Suprapubic skin (tissue), 4 donors: Measurements from ENCODE around the gene C3orf20. TPM values are rescaled to one million over a fixed set of nuclear protein-coding genes. Genes with fewer than 3 reads are reported as not detected.

ENCODE experiments used
- DNase-seq, 2 donors: peaks; one replicate each; pipeline ENCODE4 v3.0.0-alpha.2; 2019; ENCODE audit warnings: low spot score in 2 of 2
- H3K27ac ChIP-seq: fragments of 200-600 bp; sonication (generic); one replicate; pipeline ENCODE4 v1.5.1; 2019
- H3K27me3 ChIP-seq: fragments of 200-600 bp; sonication (generic); one replicate; pipeline ENCODE4 v1.5.1; 2019
- H3K36me3 ChIP-seq: fragments of 200-600 bp; sonication (generic); one replicate; pipeline ENCODE4 v1.5.1; 2019
- H3K4me1 ChIP-seq: fragments of 200-600 bp; sonication (generic); one replicate; pipeline ENCODE4 v1.5.1; 2019
- H3K4me3 ChIP-seq: fragments of 200-600 bp; sonication (generic); one replicate; pipeline ENCODE4 v1.5.1; 2019; ENCODE audit warnings: mild to moderate bottlenecking
- H3K9me3 ChIP-seq: fragments of 200-600 bp; sonication (generic); one replicate; pipeline ENCODE4 v1.5.1; 2019
- EP300 ChIP-seq: sonication (generic); formaldehyde crosslinking; IDR thresholded peaks from one replicate; pipeline ENCODE4 v1.6.1; 2017; ENCODE audit warnings: antibody characterized with exemption
- POLR2A ChIP-seq, 2 donors: fragments of 450-650 bp; IDR thresholded peaks; one replicate each; pipeline ENCODE4 v1.6.1; 2017; ENCODE audit warnings: antibody characterized with exemption in 2 of 2, mild to moderate bottlenecking in 2 of 2, moderate library complexity in 2 of 2
- POLR2AphosphoS5 ChIP-seq, 3 donors: sonication (generic); formaldehyde crosslinking; IDR thresholded peaks; one replicate each; pipeline ENCODE4 v1.6.1; 2017; ENCODE audit warnings: antibody characterized with exemption in 3 of 3
- WGBS: methylation state at CpG from one replicate; pipeline ENCODE4 v1.1.5; 2018; 5-methylcytosine and 5-hydroxymethylcytosine counted together
- total RNA-seq, 4 donors: library from RNA; depleted of rRNA; stranded (reverse); fragments of >200 nt; gene quantifications; one replicate each; pipeline ENCODE4 v1.1.0, GENCODE V29; 2016
- TF ChIP-seq, protein P1 (sequence below), 2 donors: fragments of 200-600 bp in 1 of 2; fragments of 450-650 bp in 1 of 2; sonication (generic) in 1 of 2; IDR thresholded peaks; one replicate each; pipeline ENCODE4 v1.5.1; 2016 to 2019; ENCODE audit warnings: antibody characterized with exemption in 2 of 2, mild to moderate bottlenecking in 1 of 2, moderate library complexity in 1 of 2

The C3orf20 gene
- total RNA-seq, 4 donors from 2014 or later: 0.21 TPM; not detected in 3

DNA sequence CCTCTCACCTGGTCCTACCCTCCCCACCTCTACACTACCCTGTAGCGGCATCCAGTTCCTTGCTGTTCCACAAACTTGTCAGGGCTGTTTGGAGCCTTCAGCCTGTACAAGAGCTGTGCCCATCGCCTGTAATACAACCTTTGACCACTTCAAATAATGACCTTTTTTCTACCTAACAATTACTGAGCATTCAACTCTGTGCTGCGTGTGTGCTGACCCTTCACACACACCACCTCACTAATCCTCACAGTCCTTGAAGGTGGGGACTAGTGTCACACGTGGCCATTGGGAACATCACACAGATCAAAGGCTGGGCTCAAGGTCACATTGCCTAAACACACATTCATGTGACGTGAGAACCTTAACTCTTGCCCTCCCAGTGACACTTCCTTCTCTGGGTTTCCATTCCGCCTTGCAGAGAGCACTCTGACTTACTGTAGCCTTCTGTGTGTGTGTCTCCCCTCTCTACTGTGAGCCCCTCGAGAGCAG is 3.1 kb downstream of the C3orf20 start:
- H3K4me3 ChIP-seq: no peak overlapping the region
- no peak for DNase-seq
- peaks cover 1% of the 10 kb centered on the region for H3K36me3 ChIP-seq
- H3K9me3 ChIP-seq: no peaks in the 10 kb centered on the region
- WGBS: 70% methylated on average over 7 of the region's 7 CpGs
- no peaks in the 10 kb centered on the region for H3K27me3 ChIP-seq
- no peaks in the 10 kb centered on the region for H3K4me1 ChIP-seq
- TF ChIP-seq, protein P1, sequence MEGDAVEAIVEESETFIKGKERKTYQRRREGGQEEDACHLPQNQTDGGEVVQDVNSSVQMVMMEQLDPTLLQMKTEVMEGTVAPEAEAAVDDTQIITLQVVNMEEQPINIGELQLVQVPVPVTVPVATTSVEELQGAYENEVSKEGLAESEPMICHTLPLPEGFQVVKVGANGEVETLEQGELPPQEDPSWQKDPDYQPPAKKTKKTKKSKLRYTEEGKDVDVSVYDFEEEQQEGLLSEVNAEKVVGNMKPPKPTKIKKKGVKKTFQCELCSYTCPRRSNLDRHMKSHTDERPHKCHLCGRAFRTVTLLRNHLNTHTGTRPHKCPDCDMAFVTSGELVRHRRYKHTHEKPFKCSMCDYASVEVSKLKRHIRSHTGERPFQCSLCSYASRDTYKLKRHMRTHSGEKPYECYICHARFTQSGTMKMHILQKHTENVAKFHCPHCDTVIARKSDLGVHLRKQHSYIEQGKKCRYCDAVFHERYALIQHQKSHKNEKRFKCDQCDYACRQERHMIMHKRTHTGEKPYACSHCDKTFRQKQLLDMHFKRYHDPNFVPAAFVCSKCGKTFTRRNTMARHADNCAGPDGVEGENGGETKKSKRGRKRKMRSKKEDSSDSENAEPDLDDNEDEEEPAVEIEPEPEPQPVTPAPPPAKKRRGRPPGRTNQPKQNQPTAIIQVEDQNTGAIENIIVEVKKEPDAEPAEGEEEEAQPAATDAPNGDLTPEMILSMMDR (IDR thresholded peaks at IDR 0.05): no peak
- TF ChIP-seq POLR2A (IDR thresholded peaks at IDR 0.05) (no peak), POLR2AphosphoS5 (IDR thresholded peaks at IDR 0.05) (no peak), EP300 (no peak)
- no peak overlapping the region for H3K27ac ChIP-seq

DNA sequence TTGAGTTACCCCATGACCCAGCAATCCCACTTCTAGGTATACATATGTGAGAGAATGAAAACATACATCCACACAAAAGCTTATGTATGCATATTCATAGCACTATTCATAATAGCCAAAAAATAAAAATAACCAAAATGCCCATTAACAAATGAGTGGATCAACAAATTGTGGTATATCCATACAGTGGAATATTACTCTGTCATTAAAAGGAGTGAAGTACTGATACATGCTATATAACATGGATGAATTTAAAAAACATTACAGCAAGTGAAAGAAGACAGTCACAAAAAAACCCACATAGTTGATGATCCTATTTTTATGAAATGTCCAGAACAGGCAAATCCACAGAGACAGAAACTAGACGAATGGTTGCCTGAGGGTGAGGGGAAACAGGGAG is 5.2 kb downstream of the C3orf20 start:
- Histone ChIP-seq H3K9me3 (no peaks in the 10 kb centered on the region), H3K27me3 (no peaks in the 10 kb centered on the region), H3K4me1 (no peaks in the 10 kb centered on the region), H3K4me3 (no peak overlapping the region), H3K27ac (no peak overlapping the region), H3K36me3 (no peaks in the 10 kb centered on the region)
- DNase-seq: no peak
- TF ChIP-seq POLR2A (IDR thresholded peaks at IDR 0.05): no peak
- TF ChIP-seq EP300: no peak
- no peak for TF ChIP-seq POLR2AphosphoS5 (IDR thresholded peaks at IDR 0.05)
- TF ChIP-seq, protein P1 (IDR thresholded peaks at IDR 0.05): no peak
- WGBS: 95% methylated on average over 1 of the region's 1 CpG

DNA sequence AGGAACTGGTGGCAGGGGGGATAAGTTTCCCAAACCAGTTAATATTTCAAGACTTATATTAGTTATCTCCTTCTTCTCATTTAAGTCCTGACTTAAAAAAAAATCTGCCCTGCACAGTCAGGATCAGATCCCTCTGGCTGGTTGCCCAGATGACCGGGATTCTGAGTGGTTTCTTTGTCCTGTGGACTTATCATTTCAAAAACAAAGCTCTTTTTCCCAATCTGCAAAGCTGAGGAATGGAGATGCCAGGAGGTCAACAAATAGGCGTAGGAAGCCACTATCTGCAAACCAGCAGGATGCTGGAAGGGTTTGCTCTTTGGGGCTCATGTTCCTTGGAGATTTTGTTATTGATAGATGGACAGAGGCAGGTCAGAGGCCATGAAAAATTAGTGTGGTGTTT is 5.8 kb downstream of the C3orf20 start:
- Histone ChIP-seq H3K4me3 (no peak overlapping the region), H3K27me3 (no peaks in the 10 kb centered on the region), H3K27ac (no peak overlapping the region), H3K9me3 (no peaks in the 10 kb centered on the region), H3K4me1 (no peaks in the 10 kb centered on the region), H3K36me3 (no peaks in the 10 kb centered on the region)
- TF ChIP-seq, protein P1 (IDR thresholded peaks at IDR 0.05): no peak
- no peak for TF ChIP-seq EP300
- TF ChIP-seq POLR2AphosphoS5 (IDR thresholded peaks at IDR 0.05): no peak
- no peak for TF ChIP-seq POLR2A (IDR thresholded peaks at IDR 0.05)
- no peak for DNase-seq
- 67% methylated on average over 2 of the region's 2 CpGs for WGBS

DNA sequence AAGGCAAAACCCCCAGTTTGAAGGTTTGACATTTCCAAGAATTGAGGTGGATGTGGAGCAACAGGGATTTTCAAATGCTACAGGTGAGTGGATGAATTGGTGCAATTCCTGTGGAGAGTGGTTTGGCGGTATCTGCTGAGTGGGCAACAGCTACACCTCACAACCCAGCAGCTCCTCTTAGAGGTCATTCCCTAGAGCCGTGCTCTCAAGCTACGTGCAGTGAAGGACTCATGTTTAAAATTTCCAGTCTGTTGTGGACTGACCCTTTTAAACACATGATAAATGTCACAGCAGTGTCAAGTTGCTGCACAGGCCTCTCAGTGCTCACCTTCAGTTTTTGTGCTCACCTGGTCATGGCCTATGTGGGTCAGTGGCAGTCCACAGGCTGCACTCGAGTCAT is 9.5 kb downstream of the C3orf20 start:
- DNase-seq: no peak
- TF ChIP-seq, protein P1 (IDR thresholded peaks at IDR 0.05): no peak
- TF ChIP-seq POLR2AphosphoS5 (IDR thresholded peaks at IDR 0.05): no peak
- no peak for TF ChIP-seq EP300
- no peak for TF ChIP-seq POLR2A (IDR thresholded peaks at IDR 0.05)
- Histone ChIP-seq H3K27ac (no peak overlapping the region), H3K4me1 (no peaks in the 10 kb centered on the region), H3K27me3 (no peaks in the 10 kb centered on the region), H3K36me3 (no peaks in the 10 kb centered on the region), H3K4me3 (no peak overlapping the region), H3K9me3 (no peaks in the 10 kb centered on the region)
- WGBS: 85% methylated on average over 4 of the region's 4 CpGs

DNA sequence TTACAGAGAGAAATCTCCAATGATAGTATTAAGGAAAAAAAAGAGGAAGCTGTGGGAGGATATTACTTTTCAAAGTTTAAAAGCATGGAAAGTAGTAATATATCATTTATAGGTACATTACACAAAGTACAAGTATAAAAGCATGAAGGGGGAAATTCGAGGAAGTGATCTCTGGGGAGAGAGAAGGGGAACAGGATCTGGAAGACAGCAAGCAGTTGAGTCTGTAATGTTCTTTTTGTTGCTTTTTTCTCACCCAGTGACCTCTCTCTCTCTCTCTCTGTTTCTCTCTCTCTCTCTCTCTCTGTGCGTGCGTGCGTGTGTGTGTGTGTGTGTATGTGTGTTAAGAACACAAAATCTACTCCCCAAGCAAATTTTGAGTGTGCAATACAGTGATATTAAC is 10.2 kb downstream of the C3orf20 start:
- no peak for TF ChIP-seq POLR2AphosphoS5 (IDR thresholded peaks at IDR 0.05)
- no peak overlapping the region for H3K27ac ChIP-seq
- no peak for DNase-seq
- no peaks in the 10 kb centered on the region for H3K36me3 ChIP-seq
- WGBS: 52% methylated on average over 4 of the region's 4 CpGs
- no peak overlapping the region for H3K4me3 ChIP-seq
- H3K27me3 ChIP-seq: no peaks in the 10 kb centered on the region
- no peaks in the 10 kb centered on the region for H3K4me1 ChIP-seq
- no peaks in the 10 kb centered on the region for H3K9me3 ChIP-seq

DNA sequence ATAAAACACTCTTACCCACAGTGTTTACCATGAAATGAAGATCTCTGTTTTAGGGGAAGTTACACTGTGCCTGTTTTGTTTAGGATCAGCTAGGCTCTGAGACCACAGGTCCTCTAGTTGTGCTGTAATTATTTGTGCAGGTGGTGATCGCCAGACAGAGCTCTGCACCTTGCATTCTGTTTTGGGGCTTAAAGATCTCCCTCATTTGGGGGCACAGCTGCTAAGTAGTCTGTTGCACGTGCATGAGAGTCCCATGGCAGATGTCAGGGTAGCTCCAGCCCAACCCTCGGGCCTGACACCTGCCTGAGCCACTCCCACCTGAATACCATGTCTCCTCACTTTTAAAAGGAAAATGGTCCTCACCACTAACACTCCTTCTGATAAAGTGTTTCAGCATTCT is 12.4 kb downstream of the C3orf20 start:
- TF ChIP-seq POLR2A (IDR thresholded peaks at IDR 0.05): no peak
- TF ChIP-seq EP300: no peak
- TF ChIP-seq, protein P1 (IDR thresholded peaks at IDR 0.05): no peak
- TF ChIP-seq POLR2AphosphoS5 (IDR thresholded peaks at IDR 0.05): no peak
- H3K9me3 ChIP-seq: no peaks in the 10 kb centered on the region
- no peaks in the 10 kb centered on the region for H3K4me1 ChIP-seq
- 60% methylated on average over 2 of the region's 3 CpGs for WGBS
- no peak overlapping the region for H3K4me3 ChIP-seq
- no peak overlapping the region for H3K27ac ChIP-seq
- no peaks in the 10 kb centered on the region for H3K27me3 ChIP-seq
- no peak for DNase-seq
- H3K36me3 ChIP-seq: no peaks in the 10 kb centered on the region
